ENCODE measurements around the gene FAM210A. TPM values are rescaled to one million over a fixed set of nuclear protein-coding genes. Genes with fewer than 3 reads are reported as not detected.
"Not testable (repeated sequence)": the region's sequence is repeated elsewhere in the genome, so short reads cannot be mapped to it uniquely, and the experiment has no call there.

Gene FAM210A
- total and polyA plus RNA-seq, 8 donors, result 1.4 to 35.0 (median 3.9) TPM

GRCh38 chr18:13688191-13689136 lies 37.9 kb downstream of the FAM210A start:
- WGBS, 5 donors, result 89 to 94% (median 93%) methylated on average over 21 of the region's 21 CpGs

DNA sequence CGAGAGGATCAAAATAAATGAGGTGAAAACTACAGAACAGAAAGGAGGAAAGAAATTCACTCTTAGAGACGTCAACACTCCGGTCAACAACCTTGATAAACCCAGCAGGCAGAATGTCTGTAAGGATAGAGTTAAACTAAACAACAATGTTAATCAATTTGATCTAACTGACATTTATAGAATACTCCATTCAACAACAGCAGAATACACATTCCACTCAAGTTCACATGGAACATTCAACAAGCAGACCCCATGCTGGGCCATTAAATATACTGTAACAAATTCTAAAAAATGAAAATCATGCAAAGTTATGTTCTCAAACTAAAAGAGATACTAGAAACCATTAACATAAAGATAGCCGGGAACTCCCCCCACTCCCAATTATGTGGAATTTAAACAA lies 41.8 kb downstream of the FAM210A start:
- WGBS, 5 donors, result 88 to 94% (median 92%) methylated on average over 4 of the region's 4 CpGs
- intact Hi-C loops (cut with DNase I; ENCODE audit: low total_unique reads), result no loop called here
- H3K4me3 ChIP-seq, result no peak overlapping the region
- no peaks in the 10 kb centered on the region for H3K27me3 ChIP-seq
- H3K36me3 ChIP-seq, result peaks cover 0 to 6% (median 2%) of the 10 kb centered on the region in 4 donors
- no peak for DNase-seq
- TF ChIP-seq CTCF (IDR thresholded peaks at IDR 0.05) (no peak), POLR2AphosphoS5 (IDR thresholded peaks at IDR 0.05) (no peak), EP300 (IDR thresholded peaks at IDR 0.05) (no peak), POLR2A (IDR thresholded peaks at IDR 0.05) (no peak)
- H3K27ac ChIP-seq, result no peak overlapping the region
- H3K4me1 ChIP-seq, result no peaks in the 10 kb centered on the region
- H3K9me3 ChIP-seq, result no peaks in the 10 kb centered on the region

More at GRCh38 chr18:13688191-13689136, 37.9 kb downstream of the FAM210A start:
- H3K4me1 ChIP-seq, result no peaks in the 10 kb centered on the region
- DNase-seq, result no peak
- no peaks in the 10 kb centered on the region for H3K27me3 ChIP-seq
- intact Hi-C loops (cut with DNase I; ENCODE audit: low total_unique reads), result no loop called here
- no peak overlapping the region for H3K27ac ChIP-seq
- TF ChIP-seq POLR2A (IDR thresholded peaks at IDR 0.05), result no peak
- no peak for TF ChIP-seq EP300 (IDR thresholded peaks at IDR 0.05)
- TF ChIP-seq POLR2AphosphoS5 (IDR thresholded peaks at IDR 0.05), result no peak
- TF ChIP-seq CTCF (IDR thresholded peaks at IDR 0.05), result no peak
- no peaks in the 10 kb centered on the region for H3K9me3 ChIP-seq
- no peak overlapping the region for H3K4me3 ChIP-seq
- no peaks in the 10 kb centered on the region for H3K36me3 ChIP-seq

DNA sequence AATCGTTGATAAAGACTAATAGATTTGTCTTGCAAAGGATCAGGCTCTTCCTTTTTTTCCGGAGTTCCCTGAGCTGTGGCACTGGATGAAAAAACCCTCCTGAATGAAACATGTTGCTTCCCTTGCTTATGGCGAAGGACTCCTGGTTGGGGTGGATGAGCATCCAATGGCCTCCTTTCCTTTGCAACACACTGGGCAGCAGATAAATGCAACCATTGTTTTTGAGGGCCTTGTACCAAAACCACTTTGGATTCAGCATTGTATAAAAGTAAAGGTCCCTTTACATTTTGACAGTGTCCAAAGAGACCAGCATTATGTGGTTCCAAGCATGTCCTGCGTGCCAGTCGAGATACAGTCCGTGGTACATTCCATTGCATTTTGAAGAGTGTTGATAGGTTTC lies 44.7 kb downstream of the FAM210A start:
- no peak for DNase-seq
- intact Hi-C loops (cut with DNase I; ENCODE audit: low total_unique reads), result no loop called here
- peaks cover 0 to 6% (median 2%) of the 10 kb centered on the region in 4 donors for H3K36me3 ChIP-seq
- whole genome bisulfite sequencing, 5 donors, result 92 to 98% (median 94%) methylated on average over 6 of the region's 6 CpGs
- peaks cover 0 to 6% (median 0%) of the 10 kb centered on the region in 4 donors for H3K4me1 ChIP-seq
- no peak overlapping the region for H3K27ac ChIP-seq
- H3K9me3 ChIP-seq, result no peaks in the 10 kb centered on the region
- no peak for TF ChIP-seq POLR2A (IDR thresholded peaks at IDR 0.05)
- no peak for TF ChIP-seq CTCF (IDR thresholded peaks at IDR 0.05)
- TF ChIP-seq EP300 (IDR thresholded peaks at IDR 0.05), result no peak
- TF ChIP-seq POLR2AphosphoS5 (IDR thresholded peaks at IDR 0.05), result no peak
- no peak overlapping the region for H3K4me3 ChIP-seq
- no peaks in the 10 kb centered on the region for H3K27me3 ChIP-seq

DNA sequence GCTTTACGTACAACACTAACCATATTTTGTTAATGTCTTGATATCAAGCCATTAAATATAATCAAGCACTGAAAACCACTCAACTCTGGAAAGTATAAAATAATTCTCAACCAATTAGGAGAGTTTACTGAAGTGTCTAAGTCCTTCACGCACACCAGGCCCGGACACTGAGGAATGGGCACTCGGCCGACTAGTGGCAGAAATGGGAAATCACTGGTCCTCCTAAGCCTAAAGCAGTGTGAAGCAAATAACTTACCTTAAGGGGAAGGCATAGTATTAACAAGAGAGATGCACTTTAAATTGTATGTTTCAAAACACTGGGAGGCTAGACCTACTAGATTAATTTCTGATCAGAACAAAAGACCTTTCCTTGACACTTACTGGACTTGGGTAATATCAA lies 45.7 kb downstream of the FAM210A start:
- Histone ChIP-seq H3K4me3 (no peak overlapping the region), H3K9me3 (no peaks in the 10 kb centered on the region), H3K27ac (no peak overlapping the region), H3K36me3 (peaks cover 0 to 6% (median 2%) of the 10 kb centered on the region in 4 donors), H3K4me1 (peaks cover 0 to 6% (median 0%) of the 10 kb centered on the region in 4 donors), H3K27me3 (no peaks in the 10 kb centered on the region)
- DNase-seq, result peak in 1 of 2 donors; percentile 20
- 66 to 84% (median 72%) methylated on average over 5 of the region's 5 CpGs for WGBS, 5 donors
- TF ChIP-seq POLR2A (IDR thresholded peaks at IDR 0.05), result no peak
- peak in 3 of 7 experiments; percentile 13 to 38 (median 26) for TF ChIP-seq CTCF (IDR thresholded peaks at IDR 0.05)
- intact Hi-C loops (cut with DNase I; ENCODE audit: low total_unique reads), result no loop called here

DNA sequence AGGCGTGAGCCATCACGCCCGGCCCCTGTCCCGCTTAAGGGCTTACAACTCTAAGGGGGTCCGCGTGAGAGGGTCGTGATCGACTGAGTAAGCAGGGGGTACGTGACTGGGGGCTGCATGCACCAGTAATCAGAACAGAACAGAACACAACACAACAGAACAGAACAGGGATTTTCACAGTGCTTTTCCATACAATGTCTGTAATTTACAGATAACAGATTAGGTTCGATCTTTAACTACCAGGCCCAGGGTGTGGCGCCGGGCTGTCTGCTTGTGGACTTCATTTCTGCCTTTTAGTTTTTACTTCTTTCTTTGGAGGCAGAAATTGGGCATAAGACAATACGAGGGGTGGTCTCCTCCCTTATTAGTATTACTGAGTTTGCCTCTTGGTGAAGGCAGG lies 49.0 kb downstream of the FAM210A start:
- H3K9me3 ChIP-seq; H3K27ac ChIP-seq; H3K4me1 ChIP-seq; H3K27me3 ChIP-seq; H3K4me3 ChIP-seq; H3K36me3 ChIP-seq; DNase-seq; intact Hi-C loops (cut with DNase I; ENCODE audit: low total_unique reads): not testable (repeated sequence)
- 96 to 99% (median 98%) methylated on average over 13 of the region's 13 CpGs for WGBS, 5 donors

Data from stomach (tissue), 9 donors.